GM18909 (cell line): ENCODE data around the gene MTCL1.

Experiments used
- ATAC-seq: cut with Tn5 transposase; IDR thresholded peaks from one replicate; pipeline ENCODE4 v1.9.1; 2021; ENCODE audit warnings: mild to moderate bottlenecking; ENCODE audit not compliant: unreplicated experiment, poor library complexity

MTCL1 gene

DNA sequence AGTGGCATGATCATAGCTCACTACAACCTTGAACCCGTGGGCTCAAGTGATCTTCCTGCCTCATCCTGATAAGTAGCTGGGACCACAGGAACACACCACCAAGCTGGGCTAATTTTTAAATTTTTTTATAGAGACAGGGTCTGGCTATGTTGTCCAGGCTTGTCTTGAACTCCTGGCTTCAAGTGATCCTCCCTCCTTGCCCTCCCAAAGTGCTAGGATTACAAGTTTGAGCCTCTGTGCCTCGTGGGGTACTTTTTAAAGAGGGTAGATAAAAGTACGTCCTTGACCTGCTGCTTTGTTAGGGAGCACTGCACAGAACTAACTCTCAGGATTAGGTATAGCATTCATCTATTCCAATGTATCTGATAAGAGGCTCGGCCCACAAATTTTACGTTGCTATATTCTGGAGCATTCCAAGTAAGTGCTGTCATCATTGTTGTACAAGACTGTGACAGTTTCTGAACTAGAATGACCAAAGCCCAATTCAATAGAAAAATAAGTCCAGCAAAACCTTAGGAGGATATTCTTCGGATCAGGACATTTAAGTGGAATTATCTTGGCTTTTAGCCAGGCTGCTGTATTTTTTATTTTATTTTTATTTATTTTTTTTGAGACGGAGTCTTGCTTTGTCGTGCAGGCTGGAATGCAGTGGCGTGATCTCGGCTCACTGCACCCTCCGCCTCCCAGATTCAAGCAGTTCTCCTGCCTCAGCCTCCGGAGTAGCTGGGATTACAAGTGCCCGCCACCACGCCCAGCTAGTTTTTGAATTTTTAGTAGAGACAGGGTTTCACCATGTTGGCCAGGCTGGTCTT lies 4.1 kb downstream of the MTCL1 start:
- no peak for ATAC-seq

DNA sequence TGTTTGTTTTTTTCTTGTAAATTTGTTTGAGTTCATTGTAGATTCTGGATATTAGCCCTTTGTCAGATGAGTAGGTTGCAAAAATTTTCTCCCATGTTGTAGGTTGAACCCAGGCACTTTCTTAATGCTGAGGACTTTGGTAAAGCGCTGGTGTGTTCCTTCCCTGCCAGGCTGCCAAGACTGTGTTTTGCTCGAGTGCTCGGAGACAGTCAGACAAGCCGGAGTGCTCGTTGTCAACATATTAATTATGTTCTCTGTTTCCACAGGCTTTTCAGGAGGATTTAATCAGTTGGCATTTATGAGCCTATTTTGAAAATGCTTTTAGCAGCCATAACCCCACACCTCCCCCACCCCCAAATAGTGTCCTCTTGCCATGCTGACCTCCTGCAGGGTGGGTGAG lies 6.4 kb downstream of the MTCL1 start:
- no peak for ATAC-seq

- ATAC-seq: no peak
Measured at GRCh38 chr18:8713691-8714090, 8.3 kb downstream of the MTCL1 start.

DNA sequence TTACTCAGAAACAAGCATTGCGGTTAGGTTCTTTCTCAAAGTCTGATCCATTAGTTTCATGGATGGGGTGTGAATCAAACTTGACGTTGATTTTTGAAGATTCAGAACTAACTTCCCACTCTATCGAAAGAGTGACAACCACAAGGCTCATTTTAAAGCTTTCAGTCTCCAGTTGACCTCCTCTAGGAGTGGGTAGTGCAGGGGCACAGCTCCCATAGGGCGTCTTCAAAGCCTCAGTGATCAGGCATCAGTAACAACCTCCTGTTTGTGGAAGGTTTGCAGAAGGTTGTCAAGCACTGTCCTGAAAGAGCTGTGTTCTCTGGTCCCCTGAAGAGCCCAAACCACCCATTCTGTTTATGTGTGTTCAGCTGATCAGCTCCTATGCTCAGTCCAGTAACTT lies 10.2 kb downstream of the MTCL1 start:
- ATAC-seq: no peak

DNA sequence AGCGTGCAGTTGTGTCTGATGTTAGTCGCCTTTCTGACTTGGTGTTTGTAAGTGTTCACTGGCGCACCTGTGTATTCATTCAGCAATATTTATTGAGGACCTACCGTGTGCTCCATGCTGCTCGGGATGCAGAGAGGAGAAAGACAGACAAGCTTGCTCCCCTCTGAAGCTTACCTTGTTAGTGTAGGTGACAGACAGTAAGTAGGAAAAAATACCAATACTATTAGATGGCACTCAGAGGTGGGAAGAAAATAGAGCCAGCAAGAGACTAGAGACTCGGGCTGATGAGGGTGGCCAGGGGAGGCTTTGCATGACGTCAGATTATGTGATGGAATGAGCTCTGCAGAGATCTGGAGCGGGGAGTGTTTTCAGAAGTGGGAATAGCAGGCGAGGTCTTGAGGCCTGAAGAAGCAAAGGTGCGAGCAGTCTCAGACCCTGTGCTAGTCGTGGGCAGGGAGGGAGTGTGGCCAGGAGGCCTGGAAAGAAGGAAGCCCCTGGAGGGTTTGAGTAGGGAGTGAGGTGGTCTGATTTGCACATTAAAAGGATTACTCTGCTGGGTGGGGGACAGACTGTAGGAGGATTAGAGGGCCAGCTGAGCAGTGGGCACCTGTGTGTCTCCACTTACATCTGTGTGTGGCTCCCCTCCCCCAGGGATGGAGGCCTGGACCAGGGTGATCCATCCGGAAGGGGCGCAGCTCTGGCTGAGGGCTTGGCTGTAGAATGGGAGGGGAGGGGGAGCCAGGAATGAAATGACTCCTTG lies 11.8 kb downstream of the MTCL1 start:
- no peak for ATAC-seq

GRCh38 chr18:8718401-8718913 lies 13.1 kb downstream of the MTCL1 start:
- ATAC-seq: no peak

GRCh38 chr18:8719192-8719591 lies 13.8 kb downstream of the MTCL1 start:
- no peak for ATAC-seq

DNA sequence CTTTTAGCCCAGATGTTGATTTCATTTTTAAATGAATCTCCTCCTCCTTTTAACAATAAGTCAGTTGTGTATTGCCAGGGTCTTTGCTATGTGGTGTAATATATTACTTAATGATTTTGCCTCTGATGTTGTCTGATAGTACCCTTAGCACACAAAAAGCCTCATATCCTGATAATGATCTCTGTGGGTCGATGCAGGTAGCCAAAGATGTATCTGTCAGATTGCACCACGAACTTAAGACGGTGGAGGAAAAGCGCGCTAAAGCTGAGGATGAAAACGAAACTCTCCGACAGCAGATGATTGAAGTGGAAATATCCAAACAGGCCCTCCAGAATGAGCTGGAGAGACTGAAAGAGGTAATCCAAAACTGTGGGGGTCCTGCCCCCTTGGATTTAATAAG lies 14.8 kb downstream of the MTCL1 start:
- ATAC-seq: no peak

- no peak for ATAC-seq
Measured at GRCh38 chr18:8721094-8721669, 15.8 kb downstream of the MTCL1 start.

DNA sequence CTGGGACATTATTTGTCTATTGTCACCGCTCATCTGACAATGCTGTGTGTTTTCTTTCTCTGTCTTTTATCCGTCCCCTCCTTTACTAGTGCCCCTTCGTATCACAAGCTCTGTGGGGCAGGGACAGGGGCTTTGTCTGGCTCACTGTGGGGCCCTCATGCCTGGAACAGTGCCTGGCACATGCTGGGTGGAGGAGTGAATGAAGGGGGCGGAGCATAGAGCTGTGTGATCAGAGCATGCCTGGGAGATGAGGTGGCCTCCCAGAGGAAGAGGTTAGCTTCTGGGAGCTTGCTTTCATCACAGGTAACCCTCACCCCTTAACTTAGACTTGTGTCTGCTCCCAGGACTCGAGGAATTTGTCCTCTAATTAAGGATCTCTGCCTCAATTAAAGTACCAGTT lies 16.4 kb downstream of the MTCL1 start:
- no peak for ATAC-seq

DNA sequence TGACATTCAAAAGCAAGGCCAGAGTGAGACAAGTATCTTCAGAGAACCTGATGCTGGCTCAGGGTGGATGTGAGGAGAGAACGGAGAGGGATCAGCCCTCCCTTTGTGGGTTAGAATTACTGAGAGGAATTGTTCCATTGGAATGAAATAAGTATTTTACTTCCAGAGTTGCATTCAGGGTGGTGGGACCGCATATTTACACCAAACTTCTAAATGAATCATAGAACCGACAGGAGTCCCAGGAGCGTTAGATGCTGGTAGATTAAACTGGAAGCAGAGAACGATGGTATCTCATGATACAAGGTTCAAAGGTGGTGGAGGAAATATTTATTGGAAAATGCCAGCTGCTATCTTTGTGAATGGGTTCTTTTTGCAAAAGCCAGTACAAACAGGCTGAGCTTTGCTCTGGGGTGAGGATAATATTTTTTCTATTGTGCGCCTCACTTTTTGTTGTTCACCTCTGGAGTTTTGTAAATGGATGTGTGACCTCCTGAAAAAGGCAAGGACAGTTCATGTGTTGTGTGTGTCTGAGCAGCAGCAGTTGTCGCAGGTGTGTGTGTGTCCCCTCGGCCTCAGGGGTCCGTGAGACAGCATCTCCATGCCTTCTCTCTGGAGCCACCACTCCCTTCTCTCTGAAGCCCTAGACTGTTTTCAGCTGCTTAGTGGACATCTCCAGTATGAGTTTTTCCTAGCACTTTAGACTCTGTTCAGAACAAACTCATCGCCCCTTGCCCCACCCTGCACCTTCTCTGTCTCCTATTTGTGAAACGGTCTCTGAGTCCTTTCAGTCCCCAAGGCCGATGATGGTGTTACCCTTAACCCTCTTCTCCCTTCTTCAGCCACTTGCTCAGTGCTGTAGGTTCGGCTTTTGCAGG lies 17.8 kb downstream of the MTCL1 start:
- no peak for ATAC-seq

DNA sequence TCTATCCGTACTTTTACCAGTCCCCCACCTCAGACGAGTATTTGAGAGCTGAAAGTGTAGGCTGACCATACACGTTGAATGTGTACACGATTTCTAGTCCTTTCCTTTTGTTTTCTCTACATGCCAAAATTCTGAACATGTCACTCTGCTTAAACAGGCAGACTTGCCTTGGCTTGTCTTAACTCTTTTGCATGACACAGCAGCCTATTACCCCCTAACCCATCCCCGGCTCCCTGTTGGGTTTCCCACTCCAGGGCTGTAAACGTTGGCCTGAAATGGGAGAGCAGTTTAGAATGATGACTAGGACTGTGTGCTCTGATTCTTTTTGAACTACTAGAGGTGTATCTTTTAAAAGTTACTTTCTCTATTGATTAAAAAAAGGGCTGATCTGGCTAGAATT lies 19.1 kb downstream of the MTCL1 start:
- no peak for ATAC-seq

DNA sequence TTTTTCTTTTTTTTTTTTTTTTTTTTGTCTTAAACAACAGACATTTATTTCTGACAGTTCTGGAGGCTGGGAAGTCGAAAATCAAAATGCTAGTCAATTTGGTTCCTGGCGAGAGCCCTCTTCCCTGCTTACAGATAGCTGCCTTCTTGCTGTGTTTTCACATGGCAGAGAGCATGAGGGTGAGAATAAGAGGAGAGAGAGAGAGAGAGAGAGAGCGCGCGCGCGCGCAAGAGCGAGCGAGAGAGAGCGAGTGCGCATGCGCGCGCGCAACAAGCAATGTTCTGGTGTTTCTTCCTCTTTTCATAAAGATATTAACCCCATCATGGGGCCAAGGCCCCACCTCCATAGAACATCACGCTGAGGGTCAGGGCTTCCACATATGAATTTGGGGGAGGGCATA lies 20.9 kb downstream of the MTCL1 start:
- ATAC-seq: no peak

GRCh38 chr18:8726963-8727705 lies 21.8 kb downstream of the MTCL1 start:
- no peak for ATAC-seq

- ATAC-seq: no peak
Measured at GRCh38 chr18:8730080-8730827, 24.9 kb downstream of the MTCL1 start.

DNA sequence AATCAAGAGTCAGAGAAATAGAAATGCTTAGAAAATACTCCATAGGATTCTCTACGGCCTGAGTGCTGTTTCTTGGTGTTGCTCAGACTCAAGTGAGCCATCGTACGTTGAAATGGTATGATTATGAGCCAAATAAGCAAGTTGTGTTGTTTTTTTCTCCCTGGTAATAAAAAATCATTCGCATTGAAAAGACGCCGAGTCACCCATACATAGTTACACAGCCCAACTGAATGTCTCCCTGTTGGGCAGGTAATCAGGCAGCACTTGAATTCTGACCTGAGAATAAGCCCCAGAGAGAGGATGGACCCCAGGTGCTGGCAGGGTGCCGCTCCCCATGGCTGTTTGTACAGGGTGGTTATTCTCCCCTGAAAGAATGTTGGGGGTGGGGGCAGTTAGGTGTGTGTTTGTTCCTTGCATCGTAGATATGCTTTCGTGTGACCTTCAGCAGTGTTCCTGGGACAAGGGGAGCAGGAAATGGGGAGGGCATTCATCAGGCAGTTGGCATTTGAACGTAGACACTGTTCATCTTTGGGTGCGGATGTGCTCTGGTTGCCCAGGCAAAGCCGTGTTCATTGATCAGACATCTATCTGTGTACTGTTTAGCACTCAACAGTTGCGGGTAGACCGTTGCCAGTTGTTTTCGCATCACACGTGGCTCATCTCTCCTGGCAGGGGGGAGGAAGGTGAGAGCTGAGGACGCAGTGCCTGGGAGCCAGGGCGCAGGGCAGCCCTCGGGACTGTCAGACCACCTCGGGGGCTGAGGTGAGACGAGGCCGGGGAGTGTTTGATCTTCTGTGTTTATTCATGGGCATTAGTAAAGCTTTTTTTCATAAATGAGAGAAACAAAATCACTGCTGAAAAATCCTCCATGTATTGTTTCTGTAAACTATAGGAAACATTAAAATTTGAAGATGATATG lies 27.3 kb downstream of the MTCL1 start:
- ATAC-seq: no peak

DNA sequence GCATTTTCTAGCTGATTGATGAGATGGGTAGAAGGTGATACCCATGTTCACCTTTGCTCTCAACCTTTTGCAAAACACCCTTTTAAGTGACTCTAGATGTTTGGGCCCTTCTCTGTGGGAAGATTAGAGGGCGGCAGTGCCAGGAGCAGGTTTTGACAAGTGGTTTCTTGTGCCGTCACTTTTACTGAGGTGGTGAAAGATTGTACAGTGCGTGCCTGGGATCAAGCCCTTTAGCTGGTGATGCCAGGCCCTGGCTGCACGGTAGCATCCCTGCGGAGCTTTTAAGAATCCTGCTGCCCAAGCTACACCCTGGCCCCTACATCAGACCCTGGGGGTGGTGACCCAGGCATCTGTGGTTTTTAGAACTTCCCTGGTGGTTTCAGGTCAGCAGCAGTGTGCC lies 29.1 kb downstream of the MTCL1 start:
- no peak for ATAC-seq

- no peak for ATAC-seq
Measured at GRCh38 chr18:8735274-8735673, 29.9 kb downstream of the MTCL1 start.
